ENCODE results near the gene LTK. TPM values are rescaled to one million over a fixed set of nuclear protein-coding genes. Genes with fewer than 3 reads are reported as not detected.

The LTK gene
- total and polyA plus RNA-seq, 12 donors: 0.11 to 1.6 (median 0.49) TPM

- DNase-seq (no peak), ATAC-seq (peak in 4 of 8 donors; percentile 6 to 22 (median 16))
- Histone ChIP-seq H3K4me1 (peaks cover 9 to 25% (median 20%) of the 10 kb centered on the region in 9 donors), H3K27me3 (peaks cover 21 to 72% (median 62%) of the 10 kb centered on the region in 7 donors), H3K9me3 (no peaks in the 10 kb centered on the region), H3K27ac (no peak overlapping the region), H3K4me3 (peak overlapping the region in 8 of 10 donors; percentile 21 to 40 (median 28)), H3K36me3 (no peaks in the 10 kb centered on the region)
- intact Hi-C loops (cut with DNase I): no loop called here
- 12% methylated on average over 64 of the region's 64 CpGs for WGBS, 2 donors
- no peak for TF ChIP-seq CTCF (IDR thresholded peaks at IDR 0.05)
Measured at GRCh38 chr15:41501931-41502794, 11.5 kb downstream of the LTK start.

DNA sequence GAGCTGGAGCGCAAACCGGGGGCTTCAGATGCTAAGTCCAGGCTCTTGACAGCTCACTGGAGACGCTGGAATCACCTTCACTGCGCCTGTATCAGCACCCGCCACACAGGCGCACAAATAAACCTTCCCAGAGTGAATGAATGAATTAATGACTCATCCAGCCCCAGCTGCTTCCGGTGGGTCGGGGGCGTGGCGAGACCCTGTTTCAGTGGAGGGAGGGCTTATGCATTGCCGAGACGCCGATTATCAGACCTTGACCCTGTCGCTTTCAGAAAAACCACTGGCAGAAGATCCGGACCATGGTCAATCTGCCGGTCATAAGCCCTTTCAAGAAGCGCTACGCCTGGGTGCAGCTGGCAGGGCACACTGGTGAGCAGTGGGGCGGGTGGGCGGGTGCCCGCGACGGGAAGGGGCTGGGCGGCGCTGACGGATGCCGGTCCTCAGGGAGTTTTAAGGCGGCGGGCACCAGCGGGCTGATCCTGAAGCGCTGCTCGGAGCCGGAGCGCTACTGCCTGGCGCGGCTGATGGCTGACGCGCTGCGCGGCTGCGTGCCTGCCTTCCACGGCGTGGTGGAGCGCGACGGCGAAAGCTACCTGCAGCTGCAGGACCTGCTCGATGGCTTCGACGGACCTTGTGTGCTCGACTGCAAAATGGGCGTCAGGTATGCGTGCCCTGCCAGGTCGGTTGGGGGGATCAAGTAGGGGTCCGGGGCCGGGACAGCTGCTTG, 12.3 kb downstream of the LTK start:
- H3K27ac ChIP-seq: no peak overlapping the region
- no peaks in the 10 kb centered on the region for H3K9me3 ChIP-seq
- WGBS, 2 donors: 8 to 10% methylated on average over 56 of the region's 56 CpGs
- intact Hi-C loops (cut with DNase I): no loop called here
- H3K4me3 ChIP-seq: peak overlapping the region in 8 of 10 donors; percentile 3 to 40 (median 28)
- H3K27me3 ChIP-seq: peaks cover 21 to 77% (median 69%) of the 10 kb centered on the region in 7 donors
- ATAC-seq (peak in 3 of 8 donors; percentile 32 to 54 (median 48)), DNase-seq (no peak)
- TF ChIP-seq CTCF (IDR thresholded peaks at IDR 0.05): no peak
- H3K4me1 ChIP-seq: peaks cover 9 to 25% (median 20%) of the 10 kb centered on the region in 9 donors
- no peaks in the 10 kb centered on the region for H3K36me3 ChIP-seq

- no peak for DNase-seq
- H3K9me3 ChIP-seq: no peaks in the 10 kb centered on the region
- no peaks in the 10 kb centered on the region for H3K36me3 ChIP-seq
- TF ChIP-seq CTCF (IDR thresholded peaks at IDR 0.05): no peak
- peaks cover 26 to 95% (median 85%) of the 10 kb centered on the region in 7 donors for H3K27me3 ChIP-seq
- no peak for ATAC-seq
- H3K4me1 ChIP-seq: peaks cover 12 to 46% (median 38%) of the 10 kb centered on the region in 9 donors
- no peak overlapping the region for H3K27ac ChIP-seq
- H3K4me3 ChIP-seq: no peak overlapping the region
- intact Hi-C loops (cut with DNase I): loop anchor here in 1 of 10 donors (10.0 kb wide), 1 partner anchor 56 kb away; the partner anchor contains the start of gene TYRO3
- 92% methylated on average over 6 of the region's 6 CpGs for WGBS, 2 donors
Measured at GRCh38 chr15:41499109-41499851, 14.3 kb downstream of the LTK start.

DNA sequence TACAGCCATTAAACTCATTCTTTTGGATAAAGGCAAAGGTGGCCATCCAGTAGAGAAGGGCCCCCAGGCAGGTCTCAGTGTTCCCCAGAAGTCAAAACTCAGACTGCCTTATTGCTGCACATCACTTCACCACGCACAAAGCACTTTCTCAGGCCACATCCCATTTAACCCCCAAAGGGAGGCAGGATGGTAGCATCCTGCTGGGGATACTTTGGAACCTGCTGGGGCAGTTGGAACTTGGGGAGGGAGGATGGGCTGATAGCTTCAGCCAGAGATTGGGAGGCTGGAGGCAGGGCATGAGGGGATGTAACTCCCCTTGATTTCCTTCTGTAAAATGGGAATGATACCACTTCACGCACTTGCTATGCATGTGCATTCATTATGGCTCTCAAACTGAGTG, 15.0 kb downstream of the LTK start:
- Histone ChIP-seq H3K4me3 (no peak overlapping the region), H3K27me3 (peaks cover 27 to 97% (median 82%) of the 10 kb centered on the region in 7 donors), H3K4me1 (peaks cover 15 to 49% (median 41%) of the 10 kb centered on the region in 9 donors), H3K36me3 (no peaks in the 10 kb centered on the region), H3K9me3 (no peaks in the 10 kb centered on the region), H3K27ac (no peak overlapping the region)
- no peak for DNase-seq
- TF ChIP-seq CTCF (IDR thresholded peaks at IDR 0.05): no peak
- intact Hi-C loops (cut with DNase I): loop anchor here in 1 of 10 donors (10.0 kb wide), 1 partner anchor 56 kb away; the partner anchor contains the start of gene TYRO3
- no peak for ATAC-seq
- 90 to 96% methylated on average over 2 of the region's 2 CpGs for WGBS, 2 donors
